Esophagus muscularis mucosa (tissue), 4 donors: Measurements from ENCODE around the gene USP47. TPM values are rescaled to one million over a fixed set of nuclear protein-coding genes. Genes with fewer than 3 reads are reported as not detected.

ENCODE experiments used
- DNase-seq: peaks from one replicate; pipeline ENCODE4 v3.0.0-alpha.2; 2017; ENCODE audit errors: extremely low spot score
- H3K27ac ChIP-seq, 4 donors: fragments of 200-600 bp; sonication (generic); replicated peaks in 1 of 4; 1 replicate in 3 of 4; 2 replicates in 1 of 4; pipeline ENCODE4 v1.5.1; 2016 to 2019; ENCODE audit warnings: mild to moderate bottlenecking in 1 of 4
- H3K27me3 ChIP-seq, 4 donors: fragments of 200-600 bp; sonication (generic); one replicate each; pipeline versions ENCODE4 v1.5.1 to v1.6.0; 2016 to 2019
- H3K36me3 ChIP-seq, 4 donors: fragments of 200-600 bp; sonication (generic); one replicate each; pipeline ENCODE4 v1.5.1; 2016 to 2019
- H3K4me1 ChIP-seq, 4 donors: fragments of 200-600 bp; sonication (generic); one replicate each; pipeline ENCODE4 v1.5.1; 2016 to 2019
- H3K4me3 ChIP-seq, 4 donors: fragments of 200-600 bp; sonication (generic); 1 replicate in 2 of 4; 2 replicates in 2 of 4; pipeline ENCODE4 v1.5.1; 2016 to 2019; ENCODE audit warnings: mild to moderate bottlenecking in 4 of 4, moderate library complexity in 1 of 4
- H3K9me3 ChIP-seq, 4 donors: fragments of 200-600 bp; sonication (generic); 1 replicate in 3 of 4; 2 replicates in 1 of 4; pipeline ENCODE4 v1.5.1; 2016 to 2019
- CTCF ChIP-seq, 3 experiments: fragments of 200-600 bp in 2 of 3; fragments of 450-650 bp in 1 of 3; sonication (generic) in 2 of 3; IDR thresholded peaks; one replicate each; pipeline ENCODE4 v1.5.1; 2017 to 2019; ENCODE audit warnings: antibody characterized with exemption in 3 of 3, mild to moderate bottlenecking in 2 of 3, moderate library complexity in 1 of 3
- EP300 ChIP-seq: sonication (generic); formaldehyde crosslinking; IDR thresholded peaks from one replicate; pipeline ENCODE4 v1.6.1; 2017; ENCODE audit warnings: antibody characterized with exemption
- POLR2A ChIP-seq: fragments of 450-650 bp; IDR thresholded peaks from one replicate; pipeline ENCODE4 v1.6.1; 2017; ENCODE audit warnings: antibody characterized with exemption, moderate library complexity, mild to moderate bottlenecking, low read depth
- POLR2AphosphoS5 ChIP-seq, 2 donors: sonication (generic); formaldehyde crosslinking; IDR thresholded peaks; one replicate each; pipeline ENCODE4 v1.6.1; 2017; ENCODE audit warnings: antibody characterized with exemption in 2 of 2
- WGBS: methylation state at CpG from one replicate; pipeline ENCODE4 v1.1.5; 2018; 5-methylcytosine and 5-hydroxymethylcytosine counted together
- intact Hi-C: fragments of 100-400 bp; cut with DNase I; formaldehyde crosslinking; loops from one replicate; pipeline ENCODE4 v1.15.1; 2023
- total RNA-seq, 4 donors: library from RNA; depleted of rRNA; stranded (reverse); fragments of >200 nt; gene quantifications; one replicate each; pipeline versions ENCODE4 v1.1.0 to v1.2.1, GENCODE V29; 2016

The USP47 gene
- total RNA-seq, 4 donors from 2014 or later = 86.2 to 112 (median 96.5) TPM

GRCh38 chr11:11947825-11948224 lies 106.1 kb downstream of the USP47 start:
- Histone ChIP-seq H3K9me3 (no peaks in the 10 kb centered on the region), H3K27ac (no peak overlapping the region), H3K4me1 (peaks cover 0 to 4% (median 0%) of the 10 kb centered on the region in 4 donors), H3K36me3 (peaks cover 3 to 91% (median 41%) of the 10 kb centered on the region in 4 donors), H3K27me3 (no peaks in the 10 kb centered on the region), H3K4me3 (no peak overlapping the region)
- DNase-seq = no peak
- 87% methylated on average over 4 of the region's 4 CpGs for WGBS
- TF ChIP-seq POLR2AphosphoS5 (IDR thresholded peaks at IDR 0.05) = no peak
- TF ChIP-seq EP300 = no peak
- TF ChIP-seq CTCF (IDR thresholded peaks at IDR 0.05) = no peak
- no peak for TF ChIP-seq POLR2A
- intact Hi-C loops = no loop called here

- Histone ChIP-seq H3K27ac (no peak overlapping the region), H3K27me3 (no peaks in the 10 kb centered on the region), H3K9me3 (no peaks in the 10 kb centered on the region), H3K36me3 (peaks cover 0 to 93% (median 39%) of the 10 kb centered on the region in 4 donors), H3K4me3 (no peak overlapping the region), H3K4me1 (peaks cover 0 to 4% (median 0%) of the 10 kb centered on the region in 4 donors)
- DNase-seq = no peak
- intact Hi-C loops = no loop called here
- no peak for TF ChIP-seq EP300
- TF ChIP-seq POLR2AphosphoS5 (IDR thresholded peaks at IDR 0.05) = no peak
- no peak for TF ChIP-seq POLR2A
- no peak for TF ChIP-seq CTCF (IDR thresholded peaks at IDR 0.05)
- 91% methylated on average over 2 of the region's 2 CpGs for WGBS
Measured at GRCh38 chr11:11948242-11948947, 106.6 kb downstream of the USP47 start.

- Histone ChIP-seq H3K27me3 (no peaks in the 10 kb centered on the region), H3K9me3 (no peaks in the 10 kb centered on the region), H3K36me3 (peaks cover 0 to 93% (median 42%) of the 10 kb centered on the region in 4 donors), H3K4me1 (peaks cover 0 to 4% (median 0%) of the 10 kb centered on the region in 4 donors), H3K4me3 (no peak overlapping the region), H3K27ac (no peak overlapping the region)
- TF ChIP-seq POLR2AphosphoS5 (IDR thresholded peaks at IDR 0.05) = no peak
- no peak for TF ChIP-seq CTCF (IDR thresholded peaks at IDR 0.05)
- DNase-seq = no peak
- intact Hi-C loops = no loop called here
Measured at GRCh38 chr11:11949482-11949881, 107.7 kb downstream of the USP47 start.

GRCh38 chr11:11952036-11952435 lies 110.3 kb downstream of the USP47 start:
- Histone ChIP-seq H3K9me3 (no peaks in the 10 kb centered on the region), H3K27me3 (no peaks in the 10 kb centered on the region), H3K4me1 (peaks cover 0 to 4% (median 0%) of the 10 kb centered on the region in 4 donors), H3K27ac (no peak overlapping the region), H3K36me3 (peaks cover 22 to 94% (median 63%) of the 10 kb centered on the region in 4 donors), H3K4me3 (no peak overlapping the region)
- TF ChIP-seq CTCF (IDR thresholded peaks at IDR 0.05) (no peak), POLR2A (no peak), POLR2AphosphoS5 (IDR thresholded peaks at IDR 0.05) (no peak), EP300 (no peak)
- intact Hi-C loops = no loop called here
- DNase-seq = no peak

GRCh38 chr11:11956006-11956405 lies 114.2 kb downstream of the USP47 start:
- Histone ChIP-seq H3K27me3 (no peaks in the 10 kb centered on the region), H3K4me1 (peaks cover 0 to 7% (median 4%) of the 10 kb centered on the region in 4 donors), H3K4me3 (no peak overlapping the region), H3K9me3 (no peaks in the 10 kb centered on the region), H3K27ac (no peak overlapping the region), H3K36me3 (peaks cover 23 to 73% (median 55%) of the 10 kb centered on the region in 4 donors)
- 87% methylated on average over 5 of the region's 5 CpGs for WGBS
- no peak for TF ChIP-seq EP300
- TF ChIP-seq CTCF (IDR thresholded peaks at IDR 0.05) = no peak
- TF ChIP-seq POLR2AphosphoS5 (IDR thresholded peaks at IDR 0.05) = no peak
- no peak for TF ChIP-seq POLR2A
- no peak for DNase-seq
- intact Hi-C loops = no loop called here
